GM23338 (cell line): ENCODE measurements around the gene RGS6. TPM values are rescaled to one million over a fixed set of nuclear protein-coding genes. Genes with fewer than 3 reads are reported as not detected.

Source experiments
- ATAC-seq: fragments of 200-7000 bp; cut with Tn5 transposase; 3 replicates; pipeline ENCODE4 v1.9.1; 2020
- DNase-seq: peaks from one replicate; pipeline ENCODE4 v3.0.0-alpha.2; 2015; ENCODE audit warnings: low spot score
- H2AFZ ChIP-seq: fragments of 200-600 bp; sonication (generic); 2 replicates; pipeline ENCODE4 v1.8.0; 2016; ENCODE audit warnings: antibody characterized with exemption, mild to moderate bottlenecking, moderate library complexity
- H3F3A ChIP-seq: fragments of 200-600 bp; sonication (generic); replicated peaks from 2 replicates; pipeline ENCODE4 v1.8.0; 2017; ENCODE audit warnings: antibody characterized with exemption, mixed run types, low read depth
- H3K27ac ChIP-seq: fragments of 200-600 bp; sonication (generic); 2 replicates; pipeline ENCODE4 v1.6.1; 2016; ENCODE audit warnings: low read depth
- H3K27me3 ChIP-seq: fragments of 200-600 bp; sonication (generic); 2 replicates; pipeline ENCODE4 v1.8.0; 2016; ENCODE audit warnings: mild to moderate bottlenecking, mixed run types, moderate library complexity; ENCODE audit not compliant: insufficient read depth
- H3K36me3 ChIP-seq: fragments of 200-600 bp; sonication (generic); 2 replicates; pipeline ENCODE4 v1.8.0; 2016; ENCODE audit warnings: mild to moderate bottlenecking; ENCODE audit not compliant: insufficient read depth
- H3K4me1 ChIP-seq: fragments of 200-600 bp; sonication (generic); 2 replicates; pipeline ENCODE4 v1.8.0; 2016; ENCODE audit warnings: mild to moderate bottlenecking, moderate library complexity; ENCODE audit not compliant: insufficient read depth
- H3K4me2 ChIP-seq: fragments of 200-600 bp; sonication (generic); 2 replicates; pipeline ENCODE4 v1.7.1; 2017; ENCODE audit warnings: mixed run types
- H3K4me3 ChIP-seq: fragments of 200-600 bp; sonication (generic); 2 replicates; pipeline ENCODE4 v1.6.1; 2016; ENCODE audit warnings: mixed run types
- H3K79me2 ChIP-seq: fragments of 200-600 bp; sonication (generic); replicated peaks from 2 replicates; pipeline ENCODE4 v1.8.0; 2017; ENCODE audit warnings: mild to moderate bottlenecking; ENCODE audit not compliant: insufficient read depth
- H3K9me2 ChIP-seq: fragments of 200-600 bp; sonication (generic); 2 replicates; pipeline ENCODE4 v1.8.0; 2017; ENCODE audit not compliant: insufficient read depth
- H4K20me1 ChIP-seq: fragments of 200-600 bp; sonication (generic); replicated peaks from 2 replicates; pipeline ENCODE4 v1.8.0; 2017; ENCODE audit warnings: mild to moderate bottlenecking; ENCODE audit not compliant: insufficient read depth
- H3K27ac Mint-ChIP-seq: 2 replicates; pipeline ENCODE4 v1.8.0; 2020; ENCODE audit warnings: inconsistent platforms, mild to moderate bottlenecking, moderate library complexity, mixed read lengths
- H3K27me3 Mint-ChIP-seq: 3 replicates; pipeline ENCODE4 v1.8.0; 2022; ENCODE audit warnings: low read depth, mild to moderate bottlenecking, moderate library complexity, mixed read lengths, inconsistent platforms; ENCODE audit not compliant: insufficient read depth, poor library complexity
- H3K36me3 Mint-ChIP-seq: 3 replicates; pipeline ENCODE4 v1.8.0; 2021; ENCODE audit warnings: low read depth, mild to moderate bottlenecking, inconsistent platforms, moderate library complexity, mixed read lengths
- H3K4me1 Mint-ChIP-seq: 3 replicates; pipeline ENCODE4 v1.8.0; 2020; ENCODE audit warnings: mild to moderate bottlenecking, inconsistent platforms, mixed read lengths
- H3K4me3 Mint-ChIP-seq: 3 replicates; pipeline ENCODE4 v1.8.0; 2021; ENCODE audit warnings: moderate library complexity, mild to moderate bottlenecking, inconsistent platforms, mixed read lengths
- H3K9me3 Mint-ChIP-seq: 3 replicates; pipeline ENCODE4 v1.8.0; 2020; ENCODE audit warnings: moderate library complexity, mild to moderate bottlenecking, inconsistent platforms, mixed read lengths
- CREB1 ChIP-seq: fragments of 250-450 bp; sonication (Bioruptor Pico); IDR thresholded peaks from 2 replicates; pipeline ENCODE4 v1.5.0; 2020; ENCODE audit warnings: low read depth, mild to moderate bottlenecking, moderate library complexity
- CTCF ChIP-seq, 2 experiments: fragments of 200-600 bp in 1 of 2; sonication (generic) in 1 of 2; conservative IDR thresholded peaks; 2 replicates each; pipeline versions ENCODE4 v1.5.1 to v1.6.1; 2016 to 2017; ENCODE audit warnings: antibody characterized with exemption in 2 of 2, low read depth in 2 of 2, mild to moderate bottlenecking in 2 of 2, moderate library complexity in 1 of 2
- ETS1 ChIP-seq: IDR thresholded peaks from 2 replicates; pipeline ENCODE4 v1.6.1; 2016; ENCODE audit warnings: antibody characterized with exemption
- EZH2 ChIP-seq: fragments of 200-600 bp; sonication (generic); IDR thresholded peaks from one replicate; pipeline ENCODE4 v1.8.0; 2017; ENCODE audit warnings: antibody characterized with exemption, mild to moderate bottlenecking, low read depth; ENCODE audit not compliant: unreplicated experiment
- JUNB ChIP-seq: IDR thresholded peaks from one replicate; pipeline ENCODE4 v1.6.1; 2016; ENCODE audit warnings: antibody characterized with exemption; ENCODE audit not compliant: unreplicated experiment
- POLR2AphosphoS5 ChIP-seq: IDR thresholded peaks from 2 replicates; pipeline ENCODE4 v1.6.1; 2016; ENCODE audit warnings: antibody characterized with exemption, low read depth
- REST ChIP-seq: IDR thresholded peaks from one replicate; pipeline ENCODE4 v1.6.1; 2018; ENCODE audit warnings: antibody characterized with exemption; ENCODE audit not compliant: unreplicated experiment
- STAT1 ChIP-seq: IDR thresholded peaks from one replicate; pipeline ENCODE4 v1.6.1; 2016; ENCODE audit warnings: antibody characterized with exemption; ENCODE audit not compliant: unreplicated experiment
- ZNF331 ChIP-seq: fragments of 250-450 bp; sonication (Bioruptor Pico); IDR thresholded peaks from 2 replicates; pipeline ENCODE4 v1.5.0; 2020; ENCODE audit warnings: low read depth, mild to moderate bottlenecking, moderate library complexity
- polyA plus RNA-seq: library from polyadenylated mRNA; unstranded; fragments of >200 nt; fragmentation: Nextera tagmentation; extraction: Ambion mirVana; gene quantifications from 2 replicates; pipeline ENCODE4 v1.2.1, GENCODE V29; 2016
- total RNA-seq: library from RNA; depleted of rRNA; stranded (reverse); fragments of >200 nt; shearing (Covaris generic); gene quantifications from 2 replicates; pipeline ENCODE4 v1.2.3, GENCODE V29; 2014

The RGS6 gene
- total and polyA plus RNA-seq, 2 experiments from 2014 or later = 0.66 to 0.83 TPM

GRCh38 chr14:71960494-71961353 lies 28.5 kb downstream of the RGS6 start (continued):
- TF ChIP-seq CTCF (conservative IDR thresholded peaks at IDR 0.05; ENCODE audit: low read depth in 2 of 2) = no peak
- TF ChIP-seq POLR2AphosphoS5 = no peak

- Histone ChIP-seq H3K4me1 (no peaks in the 10 kb centered on the region), H3K27me3 (no peaks in the 10 kb centered on the region), H3K4me3 (no peak overlapping the region), H3K27ac (no peak overlapping the region), H3K4me2 (no peak overlapping the region), H3F3A (no peaks in the 10 kb centered on the region), H4K20me1 (no peaks in the 10 kb centered on the region), H3K9me2 (no peaks in the 10 kb centered on the region), H3K36me3 (no peaks in the 10 kb centered on the region), H3K79me2 (no peaks in the 10 kb centered on the region), H2AFZ (no peak overlapping the region)
- Mint-ChIP-seq H3K4me1 (no peaks in the 10 kb centered on the region; the same call in 2 of the 3 replicates), H3K9me3 (no peaks in the 10 kb centered on the region), H3K36me3 (no peaks in the 10 kb centered on the region), H3K4me3 (no peak overlapping the region), H3K27me3 (peaks cover 2% of the 10 kb centered on the region), H3K27ac (no peak overlapping the region)
- ATAC-seq (no peak), DNase-seq (no peak)
- no peak for TF ChIP-seq POLR2AphosphoS5
- no peak for TF ChIP-seq REST
- TF ChIP-seq EZH2 = no peak
- TF ChIP-seq STAT1 = no peak
- TF ChIP-seq CREB1 = no peak
- no peak for TF ChIP-seq JUNB
- TF ChIP-seq ZNF331 = no peak
- no peak for TF ChIP-seq ETS1
Measured at GRCh38 chr14:71961972-71962371, 29.7 kb downstream of the RGS6 start.
